CD1c-positive myeloid dendritic cell (primary cell): ENCODE results near the gene MYT1.
A peak's percentile ranks its signal among the peaks of the same experiment; 100 is the strongest.

ENCODE experiments used
- DNase-seq: peaks from one replicate; pipeline ENCODE4 v3.0.0-alpha.2; 2016; ENCODE audit errors: extremely low spot score

Gene MYT1

DNA sequence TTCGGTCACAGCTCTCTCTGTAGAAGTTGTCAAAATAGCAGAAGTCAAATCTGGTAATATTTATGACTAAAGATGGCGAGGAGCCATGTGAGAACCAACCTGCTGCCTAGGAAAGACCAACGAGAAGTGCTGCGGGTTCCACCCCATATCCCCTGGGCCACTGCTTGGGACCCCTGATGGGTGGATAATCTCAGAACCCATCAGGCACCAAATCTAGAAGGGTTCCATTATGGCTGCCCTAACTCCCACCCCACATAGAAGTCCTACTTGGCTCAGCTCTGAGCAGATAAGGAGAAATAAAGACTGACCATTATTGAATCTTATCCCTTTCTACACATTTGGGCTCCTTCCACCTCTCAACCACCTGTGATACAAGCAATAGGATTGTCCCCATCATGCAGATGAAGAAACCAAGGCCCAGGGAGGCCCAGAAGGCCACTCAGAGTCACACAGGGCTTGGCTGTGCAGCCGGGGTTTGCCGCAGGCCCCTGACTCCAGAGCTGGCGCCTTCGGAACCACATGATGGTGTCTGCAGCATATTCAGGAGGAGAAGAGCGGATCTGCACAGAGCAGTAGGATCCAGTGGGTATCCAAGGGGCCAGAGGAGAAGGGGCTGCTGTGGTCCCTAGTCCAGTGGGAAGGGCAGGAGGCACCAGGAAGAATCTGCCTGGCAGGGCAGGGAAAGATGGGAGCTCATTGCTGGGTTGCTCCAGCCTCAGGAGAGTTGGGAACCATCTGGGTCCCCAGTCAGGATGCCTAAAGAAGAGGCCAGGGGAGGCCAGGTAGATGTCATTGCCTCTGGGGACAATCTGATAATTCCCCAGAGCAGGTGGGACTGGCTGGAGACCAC is 81.7 kb downstream of the MYT1 start:
- no peak for DNase-seq

DNA sequence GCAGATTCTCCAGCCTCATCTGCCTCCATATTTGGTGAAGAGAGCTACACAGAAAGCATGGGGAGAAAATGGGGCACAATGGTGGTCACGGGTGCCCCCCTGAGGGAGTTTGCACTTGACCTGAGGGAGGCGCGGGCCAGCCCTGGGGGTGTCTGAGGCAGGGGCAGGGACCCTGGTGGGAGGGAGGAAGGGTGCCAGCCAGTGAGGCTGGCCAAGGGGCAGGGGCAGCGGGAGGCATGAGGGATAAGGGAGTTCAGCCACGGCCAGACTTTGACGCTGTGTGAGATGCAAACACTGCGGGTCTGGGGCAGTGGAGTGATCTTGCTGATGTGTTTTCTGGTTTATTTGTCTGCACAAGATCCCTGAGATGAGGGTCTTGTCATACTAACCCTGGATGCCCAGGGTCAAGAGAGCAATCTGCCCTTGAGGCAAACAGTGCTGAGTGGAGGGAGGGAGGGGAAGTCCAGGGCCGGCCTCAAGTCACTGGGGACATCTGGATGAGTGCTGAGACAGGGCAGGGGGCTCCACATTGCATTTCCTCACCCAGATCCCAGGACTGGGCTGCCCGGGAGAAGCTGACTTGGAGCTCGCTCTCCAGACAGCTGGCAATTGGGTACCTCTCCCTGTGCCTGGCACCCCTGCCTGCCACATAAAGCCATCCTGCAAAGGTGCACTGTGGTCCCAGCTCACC is 82.5 kb downstream of the MYT1 start:
- DNase-seq, result no peak

DNA sequence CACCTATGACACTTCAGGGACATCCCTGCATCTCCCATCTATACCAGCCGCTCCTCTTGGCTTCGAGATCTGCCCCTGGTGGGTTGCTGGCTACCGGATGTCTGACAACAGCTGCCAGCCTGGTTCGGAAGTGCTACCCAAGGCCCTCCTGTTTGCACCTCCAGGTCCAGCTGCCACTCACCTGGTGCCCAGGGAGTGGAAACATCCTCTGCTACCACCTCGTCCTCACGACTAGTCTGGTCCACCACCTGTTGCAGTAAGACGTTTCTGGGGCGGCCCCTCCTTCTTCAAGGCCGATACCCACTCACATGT is 83.0 kb downstream of the MYT1 start:
- no peak for DNase-seq

DNA sequence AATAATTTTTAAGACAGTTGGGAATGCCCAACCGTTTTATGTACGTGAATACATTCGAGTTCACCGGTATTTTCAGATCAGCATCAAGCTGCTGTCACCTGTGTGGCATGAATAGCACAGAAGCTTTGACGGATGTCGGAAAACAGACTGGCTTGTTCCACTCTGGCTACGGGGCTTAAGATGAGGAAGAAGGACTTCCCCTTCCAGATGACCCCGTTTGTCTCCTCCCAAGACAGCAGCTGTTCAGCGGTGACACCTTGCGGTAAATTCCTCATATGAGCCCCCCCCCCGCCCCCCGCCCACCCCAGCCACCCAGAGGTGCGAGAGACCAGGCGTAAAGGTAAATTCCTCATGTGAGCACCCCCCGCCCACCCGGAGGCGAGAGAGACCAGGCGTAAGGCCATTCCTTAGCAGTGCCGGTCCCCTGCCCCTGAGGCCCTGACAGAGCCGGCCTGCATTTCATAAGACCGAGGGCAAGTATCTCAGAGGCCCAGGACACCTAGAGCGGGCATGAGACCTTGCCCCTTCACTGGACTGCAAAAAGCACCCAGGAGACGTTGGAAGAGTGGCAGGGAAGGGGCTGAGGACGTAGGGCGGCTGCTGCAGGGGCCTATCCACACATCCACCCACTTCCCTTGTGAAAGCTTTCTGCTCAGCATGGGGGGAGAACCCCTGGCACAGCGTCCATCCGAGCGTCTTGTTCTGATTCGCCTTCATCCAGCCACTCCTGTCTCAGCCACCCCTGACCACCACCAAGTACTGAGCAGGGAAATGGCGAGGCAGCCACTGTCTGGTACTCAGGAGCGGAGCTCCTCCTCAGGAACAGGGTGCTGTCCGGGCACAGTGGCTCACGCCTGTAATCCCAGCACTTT is 84.0 kb downstream of the MYT1 start:
- DNase-seq, result peak; percentile 17

DNA sequence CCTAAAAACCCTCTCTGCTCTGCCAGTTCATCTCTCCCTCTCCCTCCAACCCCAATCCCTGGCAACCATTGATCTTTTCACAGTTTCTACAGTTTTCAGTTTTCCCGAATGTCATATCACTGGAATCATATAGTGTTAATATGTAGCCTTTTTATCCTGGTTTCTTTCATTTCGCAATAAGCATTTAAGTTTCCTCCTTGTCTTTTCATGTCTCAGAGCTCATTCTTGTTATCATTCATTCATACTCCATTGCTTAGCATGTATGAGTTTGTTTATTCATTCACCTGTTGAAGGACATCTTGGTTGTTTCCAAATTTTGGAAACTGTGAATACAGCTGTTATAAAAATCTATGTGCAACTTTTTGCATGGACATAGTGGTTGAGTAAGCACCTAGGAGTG is 85.8 kb downstream of the MYT1 start:
- DNase-seq, result no peak

DNA sequence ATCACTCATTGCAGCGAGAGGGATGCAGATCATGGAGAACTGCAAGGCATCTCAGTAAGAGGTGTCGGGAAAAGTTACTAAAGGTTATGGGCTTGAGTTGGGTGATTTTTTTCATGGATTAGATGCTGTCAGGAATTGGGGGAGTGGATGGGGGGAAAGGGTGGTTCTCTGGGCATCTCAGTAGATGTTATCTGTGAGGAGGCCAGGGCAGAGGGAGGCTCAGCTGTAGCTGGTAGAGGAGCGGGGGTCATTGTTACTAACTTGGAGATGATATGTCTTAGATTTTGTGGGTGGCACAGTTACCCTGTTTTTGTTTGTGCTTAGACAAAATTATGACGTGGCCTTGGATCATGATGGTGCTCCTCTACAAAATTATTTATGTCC is 88.7 kb downstream of the MYT1 start:
- DNase-seq, result no peak

DNA sequence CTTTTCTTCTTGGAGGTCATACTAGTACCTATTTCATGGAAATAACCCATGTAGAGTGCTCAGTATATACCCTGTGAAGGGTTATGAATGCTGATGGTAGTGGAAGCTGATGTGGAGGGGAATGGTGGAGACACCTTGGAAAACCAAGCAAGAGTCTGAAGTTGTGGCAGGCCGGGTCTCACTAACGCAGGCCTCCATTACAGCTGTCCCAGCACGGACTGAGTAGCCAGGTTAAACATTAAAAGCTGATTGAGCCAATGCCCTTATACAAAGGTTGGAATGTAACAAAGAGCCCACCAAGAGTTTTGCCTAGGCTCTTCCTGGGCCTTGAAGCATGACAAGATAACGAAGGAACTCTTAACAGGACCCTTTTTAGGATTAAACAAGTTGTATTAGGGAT is 89.2 kb downstream of the MYT1 start:
- DNase-seq, result no peak

DNA sequence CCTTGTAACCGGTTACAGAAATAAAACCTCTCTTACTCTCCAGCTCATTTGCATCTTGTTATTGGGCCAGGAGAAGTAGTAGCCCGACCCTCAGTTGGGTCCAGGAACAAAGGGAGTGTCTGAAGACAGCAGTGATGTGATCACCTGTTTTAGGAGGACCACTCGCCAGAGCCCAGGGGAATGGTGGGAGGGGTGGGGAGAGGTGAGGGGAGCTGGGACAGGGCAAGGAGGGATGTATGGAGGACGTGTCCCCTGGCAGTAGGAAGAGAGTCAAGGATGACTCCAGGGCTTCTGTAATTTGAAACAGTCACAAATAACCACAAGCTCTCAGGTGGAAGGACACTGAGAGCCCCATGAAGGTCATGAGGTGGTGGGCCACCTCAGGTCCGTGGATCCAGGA is 89.9 kb downstream of the MYT1 start:
- DNase-seq, result no peak

DNA sequence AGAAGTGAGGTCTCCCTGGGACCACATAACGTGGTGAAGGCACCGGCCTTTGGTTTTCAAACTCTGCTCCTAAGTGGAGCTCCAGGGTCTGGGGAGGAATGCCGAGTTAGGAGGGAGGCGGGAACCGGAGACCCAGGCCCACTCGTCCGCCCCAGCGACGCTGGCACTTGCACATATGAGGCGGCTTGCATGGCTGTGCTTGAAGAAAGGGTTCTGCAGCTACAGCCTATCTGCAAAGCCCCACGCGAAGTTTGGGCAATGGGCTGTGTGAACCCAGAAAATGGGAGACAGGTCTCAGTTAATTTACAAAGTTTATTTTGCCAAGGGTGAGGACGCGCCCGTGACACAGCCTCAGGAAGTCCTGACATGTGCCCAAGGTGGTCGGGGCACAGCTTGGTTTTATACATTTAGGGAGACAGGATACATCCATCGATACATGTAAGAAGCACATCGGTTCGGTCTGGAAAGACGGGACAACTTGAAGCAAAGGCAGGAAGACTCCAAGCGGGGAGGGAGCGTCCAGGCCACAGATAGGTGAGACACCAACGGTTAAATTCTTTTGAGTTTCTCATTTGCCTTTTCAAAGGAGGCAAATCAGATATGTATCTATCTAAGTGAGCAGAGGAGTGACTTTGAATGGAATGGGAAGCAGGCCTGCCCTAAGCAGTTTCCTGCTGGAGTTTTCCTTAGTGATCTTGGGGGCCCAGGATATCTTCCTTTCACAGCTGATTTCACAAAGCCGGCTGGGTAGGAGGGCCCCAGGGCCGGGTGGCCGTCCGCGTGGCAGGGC is 90.5 kb downstream of the MYT1 start:
- no peak for DNase-seq

DNA sequence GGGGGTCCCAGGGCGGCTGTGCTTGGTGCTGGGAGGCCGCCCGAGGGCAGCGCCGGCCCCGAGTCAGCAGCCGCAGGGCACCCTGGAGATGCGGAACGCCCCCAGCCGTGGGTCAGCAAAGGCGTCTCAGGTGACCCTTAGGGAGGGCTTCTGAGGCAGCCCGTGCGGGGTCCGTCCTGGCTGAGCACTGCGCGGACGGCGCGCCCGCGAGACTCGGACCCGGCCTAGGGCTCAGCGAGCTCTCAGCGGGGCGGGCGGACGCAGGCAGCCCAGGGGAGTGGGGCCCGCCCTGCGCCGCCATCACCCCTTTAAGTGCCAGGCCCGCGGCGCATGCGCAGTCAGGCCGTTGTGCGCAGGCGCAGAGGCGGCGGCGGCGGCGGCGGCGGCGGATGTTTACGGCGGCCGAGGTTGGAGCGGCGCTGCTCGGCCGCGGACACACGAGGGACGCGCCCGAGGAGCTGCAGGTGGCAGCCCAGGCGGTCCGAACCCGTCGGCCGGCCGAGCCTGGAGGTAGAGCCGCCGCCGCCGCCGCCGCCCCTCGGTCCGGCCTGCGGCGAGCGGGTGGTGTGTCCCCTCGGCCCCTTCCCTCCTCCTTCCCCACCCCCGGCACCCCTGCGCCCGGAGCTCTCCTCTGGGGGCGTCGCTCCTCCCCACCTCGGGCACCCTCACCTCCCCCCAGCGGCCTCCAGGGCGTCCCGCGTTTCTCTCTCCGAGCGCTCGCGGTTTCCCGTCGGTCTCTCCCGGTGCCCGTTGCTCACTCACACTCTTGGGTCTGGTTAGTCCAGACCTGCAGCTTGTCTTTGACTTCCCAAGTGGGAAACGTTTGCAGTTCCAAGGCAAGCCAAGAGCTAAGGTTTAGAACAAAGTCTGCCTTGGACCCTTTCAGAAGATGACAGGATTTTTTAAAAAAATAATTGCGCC is 91.4 kb downstream of the MYT1 start, which contains the start of gene PCMTD2:
PCMTD2 (plus strand) TSS at position 388 of the 921 bp plus-strand sequence. CDS start 4,218 bp downstream, outside the sequence.
- DNase-seq, result peak; percentile 90

DNA sequence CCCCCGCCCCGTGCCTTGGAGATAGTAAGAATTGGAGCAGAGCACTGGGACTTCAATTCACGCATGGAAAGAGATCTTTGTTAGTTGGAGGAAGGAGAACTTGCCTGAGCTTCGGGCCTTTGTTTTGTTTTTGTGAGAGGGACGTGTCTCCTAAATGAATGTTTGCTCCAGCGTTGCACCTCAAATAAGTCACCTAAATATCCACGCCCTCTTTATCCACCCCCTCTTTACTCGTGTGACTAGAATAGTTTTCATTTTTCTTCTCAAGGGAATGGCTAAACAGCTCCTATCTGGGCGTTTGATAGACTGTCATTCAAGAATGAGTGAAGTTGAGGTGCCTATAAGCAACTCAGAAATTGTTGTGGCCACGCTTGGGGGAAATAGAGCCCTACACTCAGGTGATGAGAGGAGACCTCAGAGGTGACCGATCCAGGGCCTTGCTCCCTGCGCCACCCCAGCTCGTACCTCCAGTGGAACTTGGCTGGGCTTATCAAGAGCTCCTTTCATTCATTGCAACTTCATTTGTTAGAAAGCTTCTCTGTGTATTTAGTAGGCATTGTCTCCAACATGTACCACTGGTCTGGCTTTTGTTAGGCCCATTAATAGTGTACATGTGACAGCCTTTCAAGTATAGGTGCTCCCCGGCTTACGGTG is 92.2 kb downstream of the MYT1 start:
- peak; percentile 5 for DNase-seq

DNA sequence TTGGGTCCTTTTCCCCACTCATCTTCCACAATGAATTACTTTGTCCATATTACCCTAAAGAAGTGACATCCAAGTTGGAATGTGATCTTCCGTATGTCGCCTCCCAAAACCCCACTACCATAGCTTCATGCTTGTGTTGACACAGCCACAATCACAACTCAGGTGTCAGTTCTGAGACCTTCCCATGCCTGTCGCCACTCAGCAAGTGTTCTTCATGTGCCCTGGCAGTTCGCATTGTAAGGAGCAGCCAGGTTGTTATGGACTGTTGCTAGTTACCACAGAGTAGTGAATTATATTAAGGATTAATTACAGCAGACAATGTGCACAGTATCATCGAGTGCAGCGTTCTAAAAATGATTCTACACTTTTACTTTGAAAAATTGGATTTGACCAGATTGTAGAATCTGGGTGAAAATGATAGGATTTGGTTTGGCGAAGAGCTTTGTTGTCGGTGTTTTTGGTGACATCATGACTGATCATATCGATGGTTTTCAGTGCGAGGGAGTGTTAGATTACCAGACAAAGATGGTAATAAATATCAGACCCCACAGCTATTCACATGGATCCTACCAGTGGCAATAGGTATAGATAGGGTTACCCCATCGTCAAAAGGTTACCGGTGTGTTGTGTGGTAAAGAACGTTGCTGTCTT is 93.0 kb downstream of the MYT1 start:
- DNase-seq, result no peak

DNA sequence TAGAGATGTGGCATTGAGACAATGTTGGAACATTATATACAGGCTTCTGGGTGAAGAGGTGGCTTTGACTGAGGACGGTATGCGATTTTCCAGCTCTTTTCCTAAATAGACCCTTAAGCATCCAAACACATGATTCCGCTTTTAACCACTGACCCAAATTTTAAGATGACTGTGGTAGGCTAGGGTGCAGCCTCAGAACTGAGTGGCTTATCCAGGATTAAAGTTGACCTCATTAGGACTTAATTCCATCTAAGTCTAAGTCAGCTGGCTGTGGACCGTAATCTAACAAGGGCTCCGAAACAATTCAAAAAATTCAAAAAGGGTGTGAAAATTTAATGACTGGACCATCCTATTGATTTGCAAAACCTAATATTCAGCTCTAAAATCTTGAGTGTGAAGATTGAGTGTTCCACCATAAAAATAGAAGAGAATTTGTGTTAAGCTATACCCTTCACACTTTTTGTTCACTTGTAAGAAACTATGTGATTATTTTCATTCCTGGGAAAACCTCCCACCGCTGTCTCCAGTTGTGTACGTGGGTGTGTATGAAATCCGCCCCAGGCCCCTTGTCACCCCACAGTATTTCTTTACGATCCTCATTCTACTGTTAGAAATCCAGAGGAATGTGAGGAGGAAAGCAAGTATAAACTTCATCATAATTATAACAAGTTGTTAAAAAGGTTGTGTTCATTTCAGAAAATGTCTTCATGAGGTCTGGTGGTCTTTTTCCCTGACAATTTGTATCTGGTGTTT is 94.0 kb downstream of the MYT1 start:
- DNase-seq, result no peak

DNA sequence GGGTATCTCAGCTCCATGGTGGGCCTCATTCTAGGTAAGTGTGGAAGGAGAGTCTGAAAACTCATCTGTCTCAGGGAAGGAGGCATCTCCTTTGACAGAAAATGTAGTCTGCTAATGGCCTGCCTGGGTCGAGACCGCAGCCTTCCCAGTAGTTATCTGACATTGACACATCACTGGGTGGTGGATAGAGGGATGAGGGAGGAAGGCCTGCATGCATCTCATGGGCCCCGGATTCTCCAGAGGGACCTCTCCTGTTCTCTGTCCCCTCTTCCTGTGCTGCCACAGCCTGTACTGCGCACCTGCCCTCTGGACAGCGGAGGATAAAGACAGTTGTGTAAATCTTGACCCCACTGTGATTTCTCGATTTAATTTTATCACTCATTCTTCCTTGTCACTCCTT is 96.0 kb downstream of the MYT1 start:
- DNase-seq, result no peak

DNA sequence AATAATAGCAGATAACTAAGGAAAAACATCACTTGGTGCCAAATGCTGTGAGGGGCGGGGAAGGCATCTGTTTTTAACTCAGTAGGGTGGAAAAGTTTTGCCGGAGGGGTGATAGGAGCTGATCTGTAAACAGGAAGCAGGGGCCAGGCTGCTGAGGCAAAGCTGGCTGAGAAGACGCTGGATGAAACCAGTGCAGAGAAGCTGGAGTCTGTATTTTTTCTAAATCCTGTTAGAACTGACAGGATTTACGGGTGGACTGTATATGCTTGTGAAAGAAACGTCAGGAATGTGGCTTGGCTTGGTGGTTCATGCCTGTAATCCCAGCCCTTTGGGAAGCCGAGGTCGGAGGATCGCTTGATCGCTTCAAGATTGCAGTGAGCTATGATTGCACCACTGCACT is 96.9 kb downstream of the MYT1 start:
- DNase-seq, result no peak

DNA sequence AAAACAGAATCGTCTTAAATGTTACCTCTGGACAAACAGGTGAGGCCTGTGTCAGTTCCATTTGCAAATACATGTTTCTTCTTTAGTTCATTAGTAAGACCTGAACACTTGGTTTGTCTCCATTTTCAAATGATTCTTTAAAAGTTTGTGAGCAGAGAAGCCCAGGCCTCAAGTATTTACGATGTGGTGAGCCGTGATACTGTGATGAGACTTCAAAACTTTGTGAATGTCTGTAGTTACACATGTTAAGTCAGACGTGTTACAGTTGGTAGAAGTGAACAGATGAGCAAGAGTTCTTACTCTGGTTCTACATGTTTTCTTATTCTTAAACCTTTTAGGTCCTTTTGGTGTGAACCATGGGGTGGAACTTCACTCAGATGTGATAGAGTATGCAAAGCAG is 99.8 kb downstream of the MYT1 start:
- no peak for DNase-seq

DNA sequence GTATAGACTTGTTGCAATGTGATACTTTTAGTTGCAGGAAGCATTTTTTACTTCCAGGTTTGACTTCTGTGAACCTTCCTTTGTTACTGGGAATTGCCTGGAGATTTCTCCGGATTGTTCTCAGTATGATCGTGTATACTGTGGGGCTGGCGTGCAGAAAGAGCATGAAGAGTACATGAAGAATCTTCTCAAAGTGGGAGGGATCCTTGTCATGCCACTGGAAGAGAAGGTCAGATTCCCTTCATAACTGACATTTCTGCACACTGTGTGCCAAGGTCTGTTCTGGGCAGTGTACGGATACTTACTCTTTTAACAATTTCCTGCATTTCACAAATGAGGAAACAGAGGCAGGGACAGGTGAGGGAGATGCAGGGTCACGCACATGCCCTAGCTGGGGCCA is 100.9 kb downstream of the MYT1 start:
- no peak for DNase-seq

DNA sequence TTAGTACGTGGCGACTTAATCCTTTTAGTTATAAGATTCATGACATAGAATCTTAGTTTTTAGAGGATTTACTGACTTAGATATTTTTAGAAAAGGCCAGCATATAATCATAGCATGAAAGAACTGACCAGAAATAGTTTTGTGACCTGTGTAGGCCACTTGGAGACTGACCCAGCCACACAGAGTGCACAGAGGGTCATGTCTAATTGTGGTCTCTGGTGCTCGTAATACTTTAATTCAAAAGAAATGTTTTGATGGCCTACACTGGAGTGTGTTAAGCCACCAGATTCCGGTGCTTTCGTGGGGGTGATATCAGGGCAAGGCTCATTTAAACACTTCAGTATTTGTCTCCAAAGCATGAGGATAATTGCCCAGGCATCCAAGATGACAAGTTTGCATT is 102.7 kb downstream of the MYT1 start:
- no peak for DNase-seq

DNA sequence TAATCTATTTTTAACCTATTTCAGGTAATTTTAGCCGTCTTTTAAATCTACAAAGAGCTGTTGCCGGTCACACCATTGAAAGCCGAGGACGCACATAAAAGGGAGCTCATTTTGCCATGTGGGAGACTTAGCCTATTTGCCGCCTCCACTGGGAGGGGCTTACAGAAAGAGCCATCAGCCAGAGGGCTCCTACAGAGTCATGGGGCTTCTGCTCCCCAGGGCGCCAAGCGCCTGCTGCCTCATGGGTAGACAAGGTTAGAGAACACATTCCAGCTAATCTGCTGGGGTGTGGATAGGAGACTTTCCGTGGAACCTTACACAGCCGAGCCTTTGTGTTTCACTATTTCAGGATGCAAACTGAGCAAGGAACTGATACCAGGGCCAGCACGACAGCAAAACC is 103.9 kb downstream of the MYT1 start:
- DNase-seq, result no peak
